ENCODE measurements around the gene MCM10. TPM values are rescaled to one million over a fixed set of nuclear protein-coding genes. Genes with fewer than 3 reads are reported as not detected.

The MCM10 gene
- total RNA-seq, 1 experiment from 2014 or later = 43.1 TPM

- H4K20me1 ChIP-seq (ENCODE audit: insufficient read depth) = no peaks in the 10 kb centered on the region
- intact Hi-C loops (cut with micrococcal nuclease) = loop anchor here (1.0 to 5.0 kb wide), 3 partner anchors 63 to 185 kb away; partner anchors contain the start of gene SEPHS1
- no peaks in the 10 kb centered on the region for H3K9me3 ChIP-seq (ENCODE audit: control insufficient read depth in 1 of 2, insufficient read depth in 1 of 2, low read depth in 1 of 2, low read length in 2 of 2)
- peaks cover 0 to 15% of the 10 kb centered on the region in 2 experiments; a peak in 3 of 4 replicates for H3K4me1 ChIP-seq (ENCODE audit: control insufficient read depth in 1 of 2, insufficient read depth in 2 of 2, low read length in 2 of 2)
- ChIA-PET RAD21 (ENCODE audit: low non-redundant PET in 1 of 2, low total read pairs in 2 of 2, uncharacterized antibody in 2 of 2, unreplicated experiment in 2 of 2) (no interaction called here), POLR2A (no interaction called here), CTCF (interaction anchor here (0.6 to 2.3 kb wide), 4 partner anchors 9 to 838 kb away, joined by 3 to 14 read pairs (median 6); no protein-coding TSS in a partner anchor)
- DNase-seq (ENCODE audit: low read depth, low spot score) = no peak
- H3K79me2 ChIP-seq (ENCODE audit: insufficient read depth, low read length) = peaks cover 51% of the 10 kb centered on the region
- H3K36me3 ChIP-seq (ENCODE audit: control insufficient read depth in 1 of 2, insufficient read depth in 2 of 2, low read length in 2 of 2) = peaks cover 3 to 17% of the 10 kb centered on the region in 2 experiments; a peak in 3 of 4 replicates
- TSS peak; percentile 73 for BruUV-seq (replicated peaks)
- H3K4me3 ChIP-seq (replicated peaks in 1 of 2; ENCODE audit: low read depth in 1 of 2, low read length in 2 of 2) = peak overlapping the region; percentile 92 to 94
- ATAC-seq = peak; percentile 15
- no peaks in the 10 kb centered on the region for H3K9me2 ChIP-seq (ENCODE audit: insufficient read depth)
- peak overlapping the region; percentile 30 for H3K27ac ChIP-seq (ENCODE audit: low read depth, low read length)
- H3K4me2 ChIP-seq (ENCODE audit: low read length) = peak overlapping the region; percentile 94
- 0 out of 2 replicates have a peak, but pooled peaks have one; percentile 12 for TF ChIP-seq CBX3 (IDR thresholded peaks at IDR 0.05; ENCODE audit: low read depth)
- TF ChIP-seq POLR2A (IDR thresholded peaks at IDR 0.05; ENCODE audit: borderline replicate concordance, extremely low read depth, insufficient read depth, insufficient read length) = no peak
- TF ChIP-seq ZFX (IDR thresholded peaks at IDR 0.05) = 0 out of 2 replicates have a peak, but pooled peaks have one; percentile 4
- TF ChIP-seq ATF3 (IDR thresholded peaks at IDR 0.05) = no peak
- no peak for TF ChIP-seq SIN3A (IDR thresholded peaks at IDR 0.05; ENCODE audit: low read depth)
- H3K9ac ChIP-seq (ENCODE audit: low read length) = peak overlapping the region; percentile 87
- peak overlapping the region; percentile 70 for H2AFZ ChIP-seq (ENCODE audit: low read depth, low read length, poor library complexity, severe bottlenecking)
- H3K27me3 ChIP-seq (ENCODE audit: insufficient read depth, low read length) = no peaks in the 10 kb centered on the region
These were observed 506 bp downstream of the MCM10 start for GRCh38 chr10:13161857-13162271.

GRCh38 chr10:13163859-13164258 lies 2.5 kb downstream of the MCM10 start:
- Histone ChIP-seq H3K27ac (ENCODE audit: low read depth, low read length) (no peak overlapping the region), H3K27me3 (ENCODE audit: insufficient read depth, low read length) (no peaks in the 10 kb centered on the region), H3K36me3 (ENCODE audit: control insufficient read depth in 1 of 2, insufficient read depth in 2 of 2, low read length in 2 of 2) (peaks cover 3 to 26% of the 10 kb centered on the region in 2 experiments; a peak in 3 of 4 replicates), H3K4me3 (replicated peaks in 1 of 2; ENCODE audit: low read depth in 1 of 2, low read length in 2 of 2) (no peak overlapping the region), H3K9me3 (ENCODE audit: control insufficient read depth in 1 of 2, insufficient read depth in 1 of 2, low read depth in 1 of 2, low read length in 2 of 2) (no peaks in the 10 kb centered on the region), H2AFZ (ENCODE audit: low read depth, low read length, poor library complexity, severe bottlenecking) (no peak overlapping the region), H3K4me2 (ENCODE audit: low read length) (no peak overlapping the region), H4K20me1 (ENCODE audit: insufficient read depth) (no peaks in the 10 kb centered on the region), H3K79me2 (ENCODE audit: insufficient read depth, low read length) (peaks cover 71% of the 10 kb centered on the region), H3K9me2 (ENCODE audit: insufficient read depth) (no peaks in the 10 kb centered on the region), H3K9ac (ENCODE audit: low read length) (no peak overlapping the region), H3K4me1 (ENCODE audit: control insufficient read depth in 1 of 2, insufficient read depth in 2 of 2, low read length in 2 of 2) (peaks cover 0 to 15% of the 10 kb centered on the region in 2 experiments; a peak in 3 of 4 replicates)
- POLR2A ChIA-PET = no interaction called here
- intact Hi-C loops (cut with micrococcal nuclease) = loop anchor here (5.0 kb wide), 1 partner anchor 183 kb away; the partner anchor contains the start of gene SEPHS1
- no TSS peak for BruUV-seq (replicated peaks)
- DNase-seq (ENCODE audit: low read depth, low spot score) (no peak), ATAC-seq (no peak)
- CTCF ChIA-PET = no interaction called here
- RAD21 ChIA-PET (ENCODE audit: low non-redundant PET in 1 of 2, low total read pairs in 2 of 2, uncharacterized antibody in 2 of 2, unreplicated experiment in 2 of 2) = no interaction called here
- TF ChIP-seq, protein P1, sequence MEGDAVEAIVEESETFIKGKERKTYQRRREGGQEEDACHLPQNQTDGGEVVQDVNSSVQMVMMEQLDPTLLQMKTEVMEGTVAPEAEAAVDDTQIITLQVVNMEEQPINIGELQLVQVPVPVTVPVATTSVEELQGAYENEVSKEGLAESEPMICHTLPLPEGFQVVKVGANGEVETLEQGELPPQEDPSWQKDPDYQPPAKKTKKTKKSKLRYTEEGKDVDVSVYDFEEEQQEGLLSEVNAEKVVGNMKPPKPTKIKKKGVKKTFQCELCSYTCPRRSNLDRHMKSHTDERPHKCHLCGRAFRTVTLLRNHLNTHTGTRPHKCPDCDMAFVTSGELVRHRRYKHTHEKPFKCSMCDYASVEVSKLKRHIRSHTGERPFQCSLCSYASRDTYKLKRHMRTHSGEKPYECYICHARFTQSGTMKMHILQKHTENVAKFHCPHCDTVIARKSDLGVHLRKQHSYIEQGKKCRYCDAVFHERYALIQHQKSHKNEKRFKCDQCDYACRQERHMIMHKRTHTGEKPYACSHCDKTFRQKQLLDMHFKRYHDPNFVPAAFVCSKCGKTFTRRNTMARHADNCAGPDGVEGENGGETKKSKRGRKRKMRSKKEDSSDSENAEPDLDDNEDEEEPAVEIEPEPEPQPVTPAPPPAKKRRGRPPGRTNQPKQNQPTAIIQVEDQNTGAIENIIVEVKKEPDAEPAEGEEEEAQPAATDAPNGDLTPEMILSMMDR (IDR thresholded peaks at IDR 0.05 in 2 of 3, conservative IDR thresholded peaks at IDR 0.05 in 1 of 3; ENCODE audit: borderline replicate concordance in 1 of 3, insufficient read depth in 1 of 3, low read depth in 2 of 3, low read length in 2 of 3) = no peak
- TF ChIP-seq ZNF274 (IDR thresholded peaks at IDR 0.05; ENCODE audit: low read depth, low read length) (no peak), REST (IDR thresholded peaks at IDR 0.05; ENCODE audit: low read depth) (no peak), SIN3A (IDR thresholded peaks at IDR 0.05; ENCODE audit: low read depth) (no peak), YY1 (IDR thresholded peaks at IDR 0.05; ENCODE audit: extremely low read depth, insufficient replicate concordance, low read depth, low read length) (no peak), POLR2A (IDR thresholded peaks at IDR 0.05; ENCODE audit: borderline replicate concordance, extremely low read depth, insufficient read depth, insufficient read length) (no peak), EZH2 (IDR thresholded peaks at IDR 0.05) (no peak), EGR1 (IDR thresholded peaks at IDR 0.05; ENCODE audit: low read depth) (no peak), ZFX (IDR thresholded peaks at IDR 0.05) (no peak), ELF1 (IDR thresholded peaks at IDR 0.05; ENCODE audit: borderline replicate concordance, low read depth) (no peak), SRF (IDR thresholded peaks at IDR 0.05; ENCODE audit: low read depth) (no peak), MAX (IDR thresholded peaks at IDR 0.05) (no peak)

Measured in HCT116 (cell line).